HepG2 (cell line): ENCODE measurements around the gene NRSN2. TPM values are rescaled to one million over a fixed set of nuclear protein-coding genes. Genes with fewer than 3 reads are reported as not detected.
A peak's percentile ranks its signal among the peaks of the same experiment; 100 is the strongest.

Source experiments
- ARNT ChIP-seq: fragments of 450-650 bp; IDR thresholded peaks from 2 replicates; pipeline ENCODE4 v1.6.1; 2017
- CEBPB ChIP-seq: IDR thresholded peaks from 2 replicates; pipeline ENCODE4 v1.6.1; 2011; ENCODE audit warnings: low read depth, low read length, improper control_type of control experiment, borderline replicate concordance
- HOXD1 ChIP-seq: sonication (generic); formaldehyde crosslinking; IDR thresholded peaks from 2 replicates; pipeline ENCODE4 v1.5.0; 2020; ENCODE audit warnings: missing genetic modification reagents
- KAT7 ChIP-seq: IDR thresholded peaks from 2 replicates; pipeline ENCODE4 v1.6.1; 2018; ENCODE audit warnings: borderline replicate concordance, missing compliant biosample characterization
- MIER2 ChIP-seq: IDR thresholded peaks from 2 replicates; pipeline ENCODE4 v1.6.1; 2016; ENCODE audit warnings: missing biosample characterization, missing genetic modification reagents
- REXO4 ChIP-seq: sonication (generic); formaldehyde crosslinking; IDR thresholded peaks from 2 replicates; pipeline ENCODE4 v1.8.0; 2022; ENCODE audit warnings: missing genetic modification reagents, mild to moderate bottlenecking, borderline replicate concordance
- SP1 ChIP-seq, 2 experiments: fragments of 450-650 bp in 1 of 2; sonication (generic) in 1 of 2; formaldehyde crosslinking in 1 of 2; IDR thresholded peaks; 2 replicates each; pipeline versions ENCODE4 v1.4.0 to v1.6.1; 2016 to 2020; ENCODE audit warnings: missing genetic modification reagents in 1 of 2
- TBX3 ChIP-seq: fragments of 450-650 bp; IDR thresholded peaks from 2 replicates; pipeline ENCODE4 v1.6.1; 2017; ENCODE audit warnings: antibody characterized with exemption, mild to moderate bottlenecking, inconsistent platforms, borderline replicate concordance
- ZKSCAN1 ChIP-seq: fragments of 150-350 bp; IDR thresholded peaks from 2 replicates; pipeline ENCODE4 v1.6.1; 2014; ENCODE audit warnings: low read length
- ZNF326 ChIP-seq: sonication (generic); formaldehyde crosslinking; IDR thresholded peaks from 2 replicates; pipeline ENCODE4 v1.4.0; 2020; ENCODE audit warnings: missing genetic modification reagents, borderline replicate concordance
- ZNF367 ChIP-seq: sonication (generic); formaldehyde crosslinking; IDR thresholded peaks from 2 replicates; pipeline ENCODE4 v1.4.0; 2020; ENCODE audit warnings: missing genetic modification reagents, borderline replicate concordance
- ZNF468 ChIP-seq: sonication (generic); formaldehyde crosslinking; IDR thresholded peaks from 2 replicates; pipeline ENCODE4 v1.8.0; 2022; ENCODE audit warnings: mild to moderate bottlenecking, moderate library complexity, missing genetic modification reagents
- ZSCAN12 ChIP-seq: sonication (generic); formaldehyde crosslinking; IDR thresholded peaks from 2 replicates; pipeline ENCODE4 v1.9.0; 2021; ENCODE audit warnings: mild to moderate bottlenecking, missing genetic modification reagents
- ZSCAN31 ChIP-seq: sonication (generic); formaldehyde crosslinking; IDR thresholded peaks from 2 replicates; pipeline ENCODE4 v1.5.0; 2020; ENCODE audit warnings: low read depth, mild to moderate bottlenecking, missing genetic modification reagents
- polyA plus RNA-seq, 8 experiments: library from polyadenylated mRNA; depleted of rRNA in 3 of 8; stranded (reverse) in 7 of 8; unstranded in 1 of 8; fragments of >200 nt; fragmentation: Illumina TruSeq in 4 of 8; extraction: Trizol in 4 of 8; gene quantifications; 2 replicates each; pipeline versions ENCODE4 v1.2.1 to v1.2.3, GENCODE V29; 2011 to 2016; ENCODE audit warnings: low read depth in 4 of 8, missing spikeins in 1 of 8, mixed read lengths in 1 of 8; ENCODE audit not compliant: insufficient read depth in 1 of 8
- total RNA-seq, 5 experiments: library from RNA; depleted of rRNA; stranded (reverse); fragments of >200 nt; fragmentation: Illumina TruSeq; extraction: Trizol; gene quantifications; 2 replicates each; pipeline ENCODE4 v1.2.3, GENCODE V29; 2016; ENCODE audit warnings: low read depth in 1 of 5
- TF ChIP-seq, protein P1 (sequence below): sonication (generic); IDR thresholded peaks from 2 replicates; pipeline ENCODE4 v1.6.1; 2016; ENCODE audit warnings: low read depth, borderline replicate concordance
- TF ChIP-seq, protein P2 (sequence below), 2 experiments: sonication (generic) in 1 of 2; formaldehyde crosslinking in 1 of 2; IDR thresholded peaks; 2 replicates each; pipeline versions ENCODE4 v1.6.1 to v1.9.0; 2014 to 2022; ENCODE audit warnings: antibody characterized with exemption in 1 of 2, borderline replicate concordance in 1 of 2, inconsistent platforms in 1 of 2, low read depth in 1 of 2, missing genetic modification reagents in 1 of 2
- TF ChIP-seq, protein P3 (sequence below): sonication (generic); formaldehyde crosslinking; IDR thresholded peaks from 2 replicates; pipeline ENCODE4 v1.5.1; 2020; ENCODE audit warnings: missing genetic modification reagents, mild to moderate bottlenecking, borderline replicate concordance
- TF ChIP-seq, protein P4 (sequence below): sonication (generic); formaldehyde crosslinking; IDR thresholded peaks from 2 replicates; pipeline ENCODE4 v1.5.0; 2020; ENCODE audit warnings: missing genetic modification reagents

NRSN2 gene
- total and polyA plus RNA-seq, 2 of the 13 experiments (the other 11 are each of a cell fraction or from before 2014, with no cell fraction given) = 32.3 to 49.4 TPM

DNA sequence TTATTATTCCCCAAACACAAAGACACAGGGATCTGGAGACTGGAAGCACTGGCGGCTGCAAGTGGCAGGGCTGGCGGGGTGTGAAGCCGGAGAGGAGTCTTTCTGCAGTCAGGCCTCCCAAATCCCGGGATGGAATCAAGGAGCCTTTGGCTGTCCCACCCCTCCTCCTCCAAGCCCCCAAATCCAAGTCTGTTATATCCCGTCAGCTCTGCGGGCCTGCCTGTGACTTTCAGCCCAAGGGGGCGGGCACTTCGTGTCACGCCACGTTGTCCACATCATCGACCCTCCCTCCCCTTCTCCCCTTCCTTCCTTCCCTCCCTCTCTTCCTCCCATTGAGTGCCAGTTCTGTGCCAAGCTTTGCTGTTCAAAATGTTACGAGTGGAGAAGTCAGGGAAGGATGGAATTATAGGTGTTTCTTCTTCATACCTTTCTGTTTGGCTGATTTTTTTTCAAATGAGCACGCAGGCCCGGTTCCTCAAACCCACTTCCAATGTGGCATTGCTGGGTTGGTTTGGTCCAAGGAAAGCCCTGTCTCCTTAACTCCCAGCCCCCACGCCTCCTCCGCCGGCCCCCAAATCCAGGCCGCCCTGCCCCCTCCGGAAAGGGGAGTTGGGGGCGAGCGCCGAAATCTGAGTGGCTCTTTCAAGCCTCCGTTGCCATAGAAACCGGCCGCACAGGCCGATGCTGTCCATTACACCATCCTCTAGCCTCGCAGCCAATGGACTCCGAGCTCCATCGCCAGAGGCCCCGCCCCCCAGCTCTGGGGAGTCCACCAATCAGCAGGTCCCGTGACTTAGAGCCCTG is 36.9 kb upstream of the NRSN2 start (continued):
- TF ChIP-seq ZNF468 (CRISPR knock-in tag) (peak; percentile 79; the same call in 1 of the 2 replicates), SP1 (IDR thresholded peaks at IDR 0.05) (no peak), SP1 (CRISPR knock-in tag; IDR thresholded peaks at IDR 0.05) (peak; percentile 73), CEBPB (peak; percentile 56; the same call in 1 of the 2 replicates), ZSCAN31 (peak; percentile 69; the same call in 1 of the 2 replicates), HOXD1 (CRISPR knock-in tag) (0 out of 2 replicates have a peak, but pooled peaks have one; percentile 6), KAT7 (CRISPR knock-in tag) (no peak; the same call in none of the 2 replicates), ZSCAN12 (no peak), ZKSCAN1 (no peak), ARNT (no peak), ZNF326 (no peak), MIER2 (CRISPR knock-in tag) (peak; percentile 24; the same call in 1 of the 2 replicates), ZNF367 (CRISPR knock-in tag) (no peak), REXO4 (no peak), TBX3 (no peak)
- TF ChIP-seq, protein P1, sequence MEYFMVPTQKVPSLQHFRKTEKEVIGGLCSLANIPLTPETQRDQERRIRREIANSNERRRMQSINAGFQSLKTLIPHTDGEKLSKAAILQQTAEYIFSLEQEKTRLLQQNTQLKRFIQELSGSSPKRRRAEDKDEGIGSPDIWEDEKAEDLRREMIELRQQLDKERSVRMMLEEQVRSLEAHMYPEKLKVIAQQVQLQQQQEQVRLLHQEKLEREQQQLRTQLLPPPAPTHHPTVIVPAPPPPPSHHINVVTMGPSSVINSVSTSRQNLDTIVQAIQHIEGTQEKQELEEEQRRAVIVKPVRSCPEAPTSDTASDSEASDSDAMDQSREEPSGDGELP = 0 out of 2 replicates have a peak, but pooled peaks have one; percentile 17
- TF ChIP-seq, protein P2, sequence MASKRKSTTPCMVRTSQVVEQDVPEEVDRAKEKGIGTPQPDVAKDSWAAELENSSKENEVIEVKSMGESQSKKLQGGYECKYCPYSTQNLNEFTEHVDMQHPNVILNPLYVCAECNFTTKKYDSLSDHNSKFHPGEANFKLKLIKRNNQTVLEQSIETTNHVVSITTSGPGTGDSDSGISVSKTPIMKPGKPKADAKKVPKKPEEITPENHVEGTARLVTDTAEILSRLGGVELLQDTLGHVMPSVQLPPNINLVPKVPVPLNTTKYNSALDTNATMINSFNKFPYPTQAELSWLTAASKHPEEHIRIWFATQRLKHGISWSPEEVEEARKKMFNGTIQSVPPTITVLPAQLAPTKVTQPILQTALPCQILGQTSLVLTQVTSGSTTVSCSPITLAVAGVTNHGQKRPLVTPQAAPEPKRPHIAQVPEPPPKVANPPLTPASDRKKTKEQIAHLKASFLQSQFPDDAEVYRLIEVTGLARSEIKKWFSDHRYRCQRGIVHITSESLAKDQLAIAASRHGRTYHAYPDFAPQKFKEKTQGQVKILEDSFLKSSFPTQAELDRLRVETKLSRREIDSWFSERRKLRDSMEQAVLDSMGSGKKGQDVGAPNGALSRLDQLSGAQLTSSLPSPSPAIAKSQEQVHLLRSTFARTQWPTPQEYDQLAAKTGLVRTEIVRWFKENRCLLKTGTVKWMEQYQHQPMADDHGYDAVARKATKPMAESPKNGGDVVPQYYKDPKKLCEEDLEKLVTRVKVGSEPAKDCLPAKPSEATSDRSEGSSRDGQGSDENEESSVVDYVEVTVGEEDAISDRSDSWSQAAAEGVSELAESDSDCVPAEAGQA (IDR thresholded peaks at IDR 0.05; ENCODE audit: low read depth) = no peak
- TF ChIP-seq, protein P2 (CRISPR knock-in tag; IDR thresholded peaks at IDR 0.05; ENCODE audit: borderline replicate concordance) = no peak
- TF ChIP-seq, protein P3, sequence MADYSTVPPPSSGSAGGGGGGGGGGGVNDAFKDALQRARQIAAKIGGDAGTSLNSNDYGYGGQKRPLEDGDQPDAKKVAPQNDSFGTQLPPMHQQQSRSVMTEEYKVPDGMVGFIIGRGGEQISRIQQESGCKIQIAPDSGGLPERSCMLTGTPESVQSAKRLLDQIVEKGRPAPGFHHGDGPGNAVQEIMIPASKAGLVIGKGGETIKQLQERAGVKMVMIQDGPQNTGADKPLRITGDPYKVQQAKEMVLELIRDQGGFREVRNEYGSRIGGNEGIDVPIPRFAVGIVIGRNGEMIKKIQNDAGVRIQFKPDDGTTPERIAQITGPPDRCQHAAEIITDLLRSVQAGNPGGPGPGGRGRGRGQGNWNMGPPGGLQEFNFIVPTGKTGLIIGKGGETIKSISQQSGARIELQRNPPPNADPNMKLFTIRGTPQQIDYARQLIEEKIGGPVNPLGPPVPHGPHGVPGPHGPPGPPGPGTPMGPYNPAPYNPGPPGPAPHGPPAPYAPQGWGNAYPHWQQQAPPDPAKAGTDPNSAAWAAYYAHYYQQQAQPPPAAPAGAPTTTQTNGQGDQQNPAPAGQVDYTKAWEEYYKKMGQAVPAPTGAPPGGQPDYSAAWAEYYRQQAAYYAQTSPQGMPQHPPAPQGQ (CRISPR knock-in tag) = no peak
- TF ChIP-seq, protein P4, sequence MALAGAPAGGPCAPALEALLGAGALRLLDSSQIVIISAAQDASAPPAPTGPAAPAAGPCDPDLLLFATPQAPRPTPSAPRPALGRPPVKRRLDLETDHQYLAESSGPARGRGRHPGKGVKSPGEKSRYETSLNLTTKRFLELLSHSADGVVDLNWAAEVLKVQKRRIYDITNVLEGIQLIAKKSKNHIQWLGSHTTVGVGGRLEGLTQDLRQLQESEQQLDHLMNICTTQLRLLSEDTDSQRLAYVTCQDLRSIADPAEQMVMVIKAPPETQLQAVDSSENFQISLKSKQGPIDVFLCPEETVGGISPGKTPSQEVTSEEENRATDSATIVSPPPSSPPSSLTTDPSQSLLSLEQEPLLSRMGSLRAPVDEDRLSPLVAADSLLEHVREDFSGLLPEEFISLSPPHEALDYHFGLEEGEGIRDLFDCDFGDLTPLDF = no peak
